Progenitor cell of endocrine pancreas (in vitro differentiated cells): ENCODE measurements around the gene WDR33. TPM values are rescaled to one million over a fixed set of nuclear protein-coding genes. Genes with fewer than 3 reads are reported as not detected.

Experiments
- DNase-seq: peaks from one replicate; pipeline ENCODE4 v3.0.0; 2021; ENCODE audit warnings: low spot score; ENCODE audit not compliant: unreplicated experiment
- H3K27ac Mint-ChIP-seq: 2 replicates; pipeline ENCODE4 v1.8.0; 2021; ENCODE audit warnings: mild to moderate bottlenecking, moderate library complexity, mixed read lengths
- H3K27me3 Mint-ChIP-seq: 2 replicates; pipeline ENCODE4 v1.8.0; 2021; ENCODE audit warnings: mixed read lengths
- H3K36me3 Mint-ChIP-seq: 2 replicates; pipeline ENCODE4 v1.8.0; 2022; ENCODE audit warnings: mixed read lengths; ENCODE audit not compliant: insufficient read depth
- H3K4me1 Mint-ChIP-seq: 2 replicates; pipeline ENCODE4 v1.8.0; 2021; ENCODE audit warnings: low read depth, mixed read lengths
- H3K4me3 Mint-ChIP-seq: 2 replicates; pipeline ENCODE4 v1.8.0; 2021; ENCODE audit warnings: low read depth, mild to moderate bottlenecking, moderate library complexity, mixed read lengths
- H3K9me3 Mint-ChIP-seq: 2 replicates; pipeline ENCODE4 v1.8.0; 2021; ENCODE audit warnings: low read depth, mixed read lengths
- CTCF ChIP-seq: fragments of 200-600 bp; sonication (generic); IDR thresholded peaks from one replicate; pipeline ENCODE4 v1.5.0; 2021; ENCODE audit warnings: antibody characterized with exemption, mild to moderate bottlenecking; ENCODE audit not compliant: unreplicated experiment
- total RNA-seq: library from RNA; stranded (reverse); gene quantifications from 2 replicates; pipeline ENCODE4 v1.2.1, GENCODE V29; 2021

Gene WDR33
- total RNA-seq, 1 donor from 2014 or later: 74.2 TPM

GRCh38 chr2:127769587-127769986, 41.4 kb downstream of the WDR33 start:
- H3K9me3 Mint-ChIP-seq: no peaks in the 10 kb centered on the region
- TF ChIP-seq CTCF: no peak
- no peak for DNase-seq
- peaks cover 3% of the 10 kb centered on the region for H3K4me1 Mint-ChIP-seq
- H3K27ac Mint-ChIP-seq: no peak overlapping the region
- H3K27me3 Mint-ChIP-seq: no peaks in the 10 kb centered on the region
- H3K36me3 Mint-ChIP-seq: peaks cover 5% of the 10 kb centered on the region
- no peak overlapping the region for H3K4me3 Mint-ChIP-seq

GRCh38 chr2:127768775-127769479, 42.0 kb downstream of the WDR33 start:
- no peak overlapping the region for H3K4me3 Mint-ChIP-seq
- H3K4me1 Mint-ChIP-seq: peaks cover 3% of the 10 kb centered on the region
- H3K36me3 Mint-ChIP-seq: peaks cover 6% of the 10 kb centered on the region
- H3K27ac Mint-ChIP-seq: peak overlapping the region; percentile 30
- no peaks in the 10 kb centered on the region for H3K27me3 Mint-ChIP-seq
- no peak for DNase-seq
- TF ChIP-seq CTCF: no peak
- no peaks in the 10 kb centered on the region for H3K9me3 Mint-ChIP-seq

GRCh38 chr2:127763776-127764175, 47.2 kb downstream of the WDR33 start:
- no peaks in the 10 kb centered on the region for H3K27me3 Mint-ChIP-seq
- DNase-seq: no peak
- H3K4me1 Mint-ChIP-seq: no peaks in the 10 kb centered on the region
- peaks cover 20% of the 10 kb centered on the region for H3K36me3 Mint-ChIP-seq
- TF ChIP-seq CTCF: no peak
- H3K27ac Mint-ChIP-seq: no peak overlapping the region
- no peaks in the 10 kb centered on the region for H3K9me3 Mint-ChIP-seq
- no peak overlapping the region for H3K4me3 Mint-ChIP-seq

- TF ChIP-seq CTCF: no peak
- DNase-seq: no peak
- no peak overlapping the region for H3K27ac Mint-ChIP-seq
- H3K36me3 Mint-ChIP-seq: peaks cover 19% of the 10 kb centered on the region
- no peak overlapping the region for H3K4me3 Mint-ChIP-seq
- H3K27me3 Mint-ChIP-seq: no peaks in the 10 kb centered on the region
- H3K9me3 Mint-ChIP-seq: no peaks in the 10 kb centered on the region
- H3K4me1 Mint-ChIP-seq: no peaks in the 10 kb centered on the region
These were observed 48.1 kb downstream of the WDR33 start for GRCh38 chr2:127762846-127763245.

GRCh38 chr2:127762441-127762840, 48.5 kb downstream of the WDR33 start:
- Mint-ChIP-seq H3K9me3 (no peaks in the 10 kb centered on the region), H3K27ac (no peak overlapping the region), H3K4me1 (no peaks in the 10 kb centered on the region), H3K4me3 (no peak overlapping the region), H3K36me3 (peaks cover 19% of the 10 kb centered on the region), H3K27me3 (no peaks in the 10 kb centered on the region)
- no peak for DNase-seq
- TF ChIP-seq CTCF: no peak
